ENCODE results near the gene TXK. TPM values are rescaled to one million over a fixed set of nuclear protein-coding genes. Genes with fewer than 3 reads are reported as not detected.

The TXK gene
- total RNA-seq, 4 donors from 2014 or later, result 1.7 to 5.2 (median 3.5) TPM

DNA sequence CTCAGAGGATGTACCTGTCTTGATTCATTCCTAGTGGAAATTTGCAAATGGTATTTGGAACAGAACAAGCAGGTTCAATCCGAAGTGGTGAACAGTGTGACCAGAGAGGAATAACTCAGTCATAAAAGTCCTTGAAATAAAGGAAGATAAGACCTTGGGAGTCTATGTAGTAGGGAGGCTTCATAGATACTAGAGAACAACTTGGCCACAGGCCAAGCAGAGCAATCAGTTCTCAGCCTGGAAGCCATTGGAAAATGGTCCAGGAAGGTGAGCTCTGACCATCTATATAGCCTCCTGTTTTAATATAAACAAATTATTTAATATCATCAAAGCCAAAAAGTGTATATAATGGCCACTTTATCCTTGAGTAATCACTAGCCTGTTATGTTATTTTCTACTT is 11.3 kb downstream of the TXK start:
- Histone ChIP-seq H3K27me3 (no peaks in the 10 kb centered on the region), H3K9me3 (no peaks in the 10 kb centered on the region), H3K4me3 (no peak overlapping the region), H3K4me1 (peaks cover 0 to 8% (median 3%) of the 10 kb centered on the region in 3 donors), H3K36me3 (no peaks in the 10 kb centered on the region), H3K27ac (no peak overlapping the region)
- DNase-seq, result no peak
- WGBS, 2 donors, result 80 to 92% methylated on average over 1 of the region's 1 CpG
- TF ChIP-seq POLR2A (IDR thresholded peaks at IDR 0.05) (no peak), CTCF (IDR thresholded peaks at IDR 0.05) (no peak)
- intact Hi-C loops (cut with DNase I), result no loop called here

- H3K4me3 ChIP-seq, result no peak overlapping the region
- WGBS, 2 donors, result 63 to 70% methylated on average over 2 of the region's 2 CpGs
- H3K27ac ChIP-seq, result no peak overlapping the region
- H3K36me3 ChIP-seq, result no peaks in the 10 kb centered on the region
- H3K27me3 ChIP-seq, result no peaks in the 10 kb centered on the region
- no peak for DNase-seq
- H3K4me1 ChIP-seq, result no peaks in the 10 kb centered on the region
- TF ChIP-seq CTCF (IDR thresholded peaks at IDR 0.05), result no peak
- no peak for TF ChIP-seq POLR2A (IDR thresholded peaks at IDR 0.05)
- H3K9me3 ChIP-seq, result no peaks in the 10 kb centered on the region
- intact Hi-C loops (cut with DNase I), result no loop called here
These were observed 12.9 kb downstream of the TXK start for GRCh38 chr4:48121180-48121579.

DNA sequence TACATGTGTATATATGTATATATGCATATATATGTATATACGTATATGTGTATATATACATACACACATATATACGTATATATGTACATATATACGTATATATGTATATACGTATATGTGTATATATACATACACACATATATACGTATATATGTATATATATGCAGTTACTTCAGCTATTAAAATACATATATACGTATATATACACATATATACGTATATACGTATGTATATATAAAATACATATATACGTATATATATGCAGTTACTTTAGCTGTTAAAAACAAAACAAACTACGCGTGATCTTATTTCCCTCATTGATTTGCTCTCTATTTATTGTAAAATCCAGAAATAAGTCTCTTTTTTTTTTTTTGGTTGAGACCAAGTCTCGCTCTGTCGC is 13.9 kb downstream of the TXK start:
- Histone ChIP-seq H3K4me1 (no peaks in the 10 kb centered on the region), H3K27ac (no peak overlapping the region), H3K27me3 (no peaks in the 10 kb centered on the region), H3K4me3 (no peak overlapping the region), H3K9me3 (no peaks in the 10 kb centered on the region), H3K36me3 (no peaks in the 10 kb centered on the region)
- DNase-seq, result no peak
- intact Hi-C loops (cut with DNase I), result no loop called here
- TF ChIP-seq CTCF (IDR thresholded peaks at IDR 0.05), result no peak
- no peak for TF ChIP-seq POLR2A (IDR thresholded peaks at IDR 0.05)
- 78 to 90% methylated on average over 13 of the region's 13 CpGs for WGBS, 2 donors

DNA sequence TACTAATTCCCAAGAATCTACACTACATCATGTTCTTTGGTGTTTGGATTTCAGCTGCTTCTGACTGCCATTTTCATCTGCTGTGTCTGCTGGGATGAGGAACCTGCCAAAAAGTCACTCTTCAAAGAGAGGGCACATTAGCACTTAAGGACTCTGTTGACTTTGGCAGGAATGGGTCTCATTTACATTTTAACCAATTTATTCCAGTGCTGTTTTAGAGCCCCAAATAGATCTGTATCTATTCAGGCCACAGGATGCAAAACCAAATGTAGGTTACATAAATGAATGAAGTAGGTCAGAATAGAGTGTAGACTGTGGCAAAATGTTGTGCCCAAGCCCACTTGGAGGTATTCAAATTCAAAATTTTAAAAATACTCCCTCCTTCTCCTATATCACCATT is 14.4 kb downstream of the TXK start:
- Histone ChIP-seq H3K4me1 (no peaks in the 10 kb centered on the region), H3K4me3 (no peak overlapping the region), H3K27ac (no peak overlapping the region), H3K36me3 (no peaks in the 10 kb centered on the region), H3K9me3 (no peaks in the 10 kb centered on the region), H3K27me3 (no peaks in the 10 kb centered on the region)
- intact Hi-C loops (cut with DNase I), result no loop called here
- DNase-seq, result no peak
- TF ChIP-seq POLR2A (IDR thresholded peaks at IDR 0.05) (no peak), CTCF (IDR thresholded peaks at IDR 0.05) (no peak)

DNA sequence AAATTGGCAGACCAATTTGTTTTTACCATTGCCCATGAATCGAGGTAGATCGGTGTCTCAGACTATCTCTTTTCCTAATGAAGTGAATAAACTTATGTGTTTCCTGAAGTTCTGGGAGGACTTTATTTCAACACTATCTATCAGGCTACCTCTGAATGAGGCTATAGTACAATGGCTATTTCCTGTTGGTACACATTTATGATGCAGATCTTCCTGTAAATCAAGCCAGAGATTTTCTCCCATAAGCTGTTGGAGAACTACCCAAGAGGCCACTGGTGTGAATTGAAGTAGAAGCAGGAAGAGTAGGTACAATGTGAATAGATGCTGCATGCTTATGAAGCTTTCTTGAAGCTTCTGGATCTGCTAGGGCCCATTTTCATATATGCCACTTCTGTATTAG is 16.0 kb downstream of the TXK start:
- Histone ChIP-seq H3K27ac (no peak overlapping the region), H3K9me3 (no peaks in the 10 kb centered on the region), H3K36me3 (no peaks in the 10 kb centered on the region), H3K4me3 (no peak overlapping the region), H3K4me1 (no peaks in the 10 kb centered on the region), H3K27me3 (no peaks in the 10 kb centered on the region)
- WGBS, 2 donors, result 64 to 93% methylated on average over 2 of the region's 2 CpGs
- no peak for DNase-seq
- TF ChIP-seq POLR2A (IDR thresholded peaks at IDR 0.05) (no peak), CTCF (IDR thresholded peaks at IDR 0.05) (no peak)
- intact Hi-C loops (cut with DNase I), result no loop called here
